ENCODE measurements around the gene HBQ1. TPM values are rescaled to one million over a fixed set of nuclear protein-coding genes. Genes with fewer than 3 reads are reported as not detected.

Gene HBQ1
- total RNA-seq, 1 experiment from 2014 or later = 3.5 TPM

DNA sequence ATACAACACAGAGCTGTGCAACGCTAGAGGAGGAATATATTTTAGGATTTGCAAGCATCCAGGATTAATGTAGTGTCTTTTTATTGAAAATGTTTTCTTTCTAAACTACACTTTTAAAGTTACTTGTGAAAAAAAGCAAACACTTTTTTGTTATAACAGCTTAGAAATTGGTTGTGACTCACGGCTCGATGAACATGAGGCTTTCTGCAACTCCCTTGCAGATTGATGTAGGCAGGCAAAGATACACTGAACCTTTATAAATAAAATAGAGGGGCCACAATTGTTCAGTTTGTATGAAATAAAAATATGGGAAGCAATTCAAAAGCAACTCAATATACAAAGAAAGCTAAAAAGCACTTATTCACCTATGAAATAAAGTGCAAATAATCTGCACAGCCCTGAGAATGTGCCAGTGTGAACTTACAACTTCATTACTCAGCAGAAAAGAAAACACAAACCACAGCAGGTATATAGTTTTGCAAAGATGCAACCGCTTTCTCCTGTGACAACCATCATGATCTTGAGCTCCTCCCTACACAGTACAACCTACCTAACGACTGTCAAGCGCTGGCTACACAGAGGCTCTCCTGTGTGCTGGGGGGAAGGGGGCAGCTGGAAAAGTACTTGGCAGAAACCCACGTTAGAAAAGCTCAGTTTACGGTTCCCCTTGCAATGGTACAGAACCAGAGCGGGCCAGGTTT lies 48.0 kb downstream of the HBQ1 start:
- Histone ChIP-seq H3K23me2 (ENCODE audit: insufficient read length, low read depth, low read length, poor library complexity, severe bottlenecking) (no peaks in the 10 kb centered on the region), H2AK5ac (ENCODE audit: insufficient read length, low read length) (no peak overlapping the region), H3K79me1 (ENCODE audit: insufficient read depth, low read depth, low read length, poor library complexity, severe bottlenecking) (no peaks in the 10 kb centered on the region), H3K79me2 (ENCODE audit: insufficient read depth, low read length) (peaks cover 24% of the 10 kb centered on the region), H3K4ac (ENCODE audit: low read depth, low read length) (no peak overlapping the region), H4K5ac (ENCODE audit: insufficient read length, low read depth, low read length) (no peak overlapping the region), H2BK20ac (ENCODE audit: low read depth, low read length, poor library complexity, severe bottlenecking) (no peak overlapping the region), H3K4me1 (ENCODE audit: insufficient read depth, low read length) (peaks cover 3% of the 10 kb centered on the region; the same call in 1 of the 2 replicates), H2BK12ac (ENCODE audit: insufficient read length, low read depth, low read length) (no peak overlapping the region), H2AFZ (ENCODE audit: low read length) (no peak overlapping the region), H2BK120ac (ENCODE audit: low read depth, low read length, poor library complexity, severe bottlenecking) (no peak overlapping the region), H4K91ac (ENCODE audit: insufficient read length, low read depth, low read length) (no peak overlapping the region), H3K4me2 (ENCODE audit: insufficient read depth, insufficient read length, low read length) (peak overlapping the region; percentile 97), H3K23ac (ENCODE audit: insufficient read length, low read depth, low read length) (no peak overlapping the region), H4K8ac (replicated peaks; ENCODE audit: insufficient read length, low read depth, low read length) (no peak overlapping the region), H3K27ac (ENCODE audit: insufficient read length, low read depth, low read length) (no peak overlapping the region), H3K9me3 (ENCODE audit: control insufficient read depth, low read depth, low read length) (no peaks in the 10 kb centered on the region), H3K18ac (ENCODE audit: insufficient read length, low read depth, low read length) (no peak overlapping the region), H3T11ph (ENCODE audit: low read length) (no peak overlapping the region), H3K27me3 (ENCODE audit: insufficient read depth, low read length) (no peaks in the 10 kb centered on the region), H3K56ac (ENCODE audit: insufficient read length, low read depth, low read length) (no peak overlapping the region), H4K20me1 (ENCODE audit: control insufficient read depth, insufficient read depth, insufficient read length) (no peaks in the 10 kb centered on the region), H3K14ac (ENCODE audit: insufficient read depth, low read length) (peak overlapping the region; percentile 60; the same call in 1 of the 2 replicates), H3K9ac (ENCODE audit: extremely low read depth, insufficient read length, low read length) (peak overlapping the region; percentile 93), H2BK5ac (ENCODE audit: insufficient read length, low read length) (no peak overlapping the region), H2BK15ac (ENCODE audit: low read depth, low read length) (no peak overlapping the region)
- no peak for DNase-seq
- peaks cover 29 to 51% (median 45%) of the 10 kb centered on the region in 3 experiments; a peak in 6 of 7 replicates for H3K36me3 Mint-ChIP-seq (ENCODE audit: insufficient read depth in 1 of 3, low read depth in 3 of 3)
- TF ChIP-seq, protein P1, sequence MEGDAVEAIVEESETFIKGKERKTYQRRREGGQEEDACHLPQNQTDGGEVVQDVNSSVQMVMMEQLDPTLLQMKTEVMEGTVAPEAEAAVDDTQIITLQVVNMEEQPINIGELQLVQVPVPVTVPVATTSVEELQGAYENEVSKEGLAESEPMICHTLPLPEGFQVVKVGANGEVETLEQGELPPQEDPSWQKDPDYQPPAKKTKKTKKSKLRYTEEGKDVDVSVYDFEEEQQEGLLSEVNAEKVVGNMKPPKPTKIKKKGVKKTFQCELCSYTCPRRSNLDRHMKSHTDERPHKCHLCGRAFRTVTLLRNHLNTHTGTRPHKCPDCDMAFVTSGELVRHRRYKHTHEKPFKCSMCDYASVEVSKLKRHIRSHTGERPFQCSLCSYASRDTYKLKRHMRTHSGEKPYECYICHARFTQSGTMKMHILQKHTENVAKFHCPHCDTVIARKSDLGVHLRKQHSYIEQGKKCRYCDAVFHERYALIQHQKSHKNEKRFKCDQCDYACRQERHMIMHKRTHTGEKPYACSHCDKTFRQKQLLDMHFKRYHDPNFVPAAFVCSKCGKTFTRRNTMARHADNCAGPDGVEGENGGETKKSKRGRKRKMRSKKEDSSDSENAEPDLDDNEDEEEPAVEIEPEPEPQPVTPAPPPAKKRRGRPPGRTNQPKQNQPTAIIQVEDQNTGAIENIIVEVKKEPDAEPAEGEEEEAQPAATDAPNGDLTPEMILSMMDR (conservative IDR thresholded peaks at IDR 0.05) = no peak
- peak overlapping the region; percentile 94 to 95 for H3K4me3 Mint-ChIP-seq
- no peaks in the 10 kb centered on the region; a peak in 1 of 5 replicates for H3K9me3 Mint-ChIP-seq
- no peaks in the 10 kb centered on the region for H3K27me3 Mint-ChIP-seq (ENCODE audit: low read depth)
- peak overlapping the region; percentile 29 to 90 (median 78); a peak in 5 of 7 replicates for H3K27ac Mint-ChIP-seq
- WGBS (ENCODE audit: extremely low coverage, insufficient read length, low lambda C conversion rate) = no CpG with 5 or more reads among the region's 9 CpGs
- peaks cover 17 to 22% of the 10 kb centered on the region in 2 experiments for H3K4me1 Mint-ChIP-seq
